Pancreas (tissue), 10 donors: ENCODE results near the gene NFIA. TPM values are rescaled to one million over a fixed set of nuclear protein-coding genes. Genes with fewer than 3 reads are reported as not detected.
A peak's percentile ranks its signal among the peaks of the same experiment; 100 is the strongest.

Source experiments
- ATAC-seq, 4 donors: fragments of 200-7000 bp; cut with Tn5 transposase; one replicate each; pipeline versions ENCODE4 v1.8.0 to v1.9.1; 2020; ENCODE audit warnings: mild to moderate bottlenecking in 4 of 4, moderate library complexity in 4 of 4
- DNase-seq, 6 donors: peaks; one replicate each; pipeline ENCODE4 v3.0.0-alpha.2; 2020
- FAIRE-seq: peaks from 2 replicates; lab custom pipeline; 2012; peaks lifted over from hg19 to GRCh38; lab: Jason Lieb, UNC
- H3K27ac ChIP-seq, 4 donors: fragments of 200-600 bp; sonication (generic); 1 replicate in 3 of 4; 2 replicates in 1 of 4; pipeline versions ENCODE4 v1.5.0 to v1.8.0; 2020
- H3K27me3 ChIP-seq, 4 donors: fragments of 200-600 bp; one replicate each; pipeline ENCODE4 v1.8.0; 2021
- H3K36me3 ChIP-seq, 3 donors: fragments of 200-600 bp; sonication (generic) in 1 of 3; one replicate each; pipeline versions ENCODE4 v1.5.0 to v1.8.0; 2020 to 2021
- H3K4me1 ChIP-seq, 3 donors: fragments of 200-600 bp; one replicate each; pipeline ENCODE4 v1.8.0; 2021
- H3K4me3 ChIP-seq, 4 donors: fragments of 200-600 bp; sonication (generic) in 2 of 4; one replicate each; pipeline versions ENCODE4 v1.5.0 to v1.8.0; 2020 to 2021
- H3K9me3 ChIP-seq, 4 donors: fragments of 200-600 bp; one replicate each; pipeline ENCODE4 v1.8.0; 2021
- CTCF ChIP-seq, 4 donors: fragments of 200-600 bp; sonication (generic) in 3 of 4; IDR thresholded peaks; one replicate each; pipeline versions ENCODE4 v1.5.0 to v1.8.0; 2021; ENCODE audit warnings: antibody characterized with exemption in 4 of 4
- WGBS, 2 donors: extraction: QIAGEN DNeasy Blood & Tissue Kit; methylation state at CpG; one replicate each; pipeline ENCODE4 v1.1.7; 2013; 5-methylcytosine and 5-hydroxymethylcytosine counted together
- intact Hi-C, 3 donors: fragments of 100-400 bp; cut with DNase I; formaldehyde crosslinking; loops; one replicate each; pipeline versions ENCODE4 v1.11.1 to v1.14.2; 2022
- polyA plus RNA-seq, 2 donors: library from polyadenylated mRNA; stranded (reverse); fragments of 200-250 nt; gene quantifications; one replicate each; pipeline ENCODE4 v1.2.3, GENCODE V29; 2013
- total RNA-seq, 6 donors: library from RNA; stranded (reverse); fragmentation: NEBNext Ultra II Directional in 4 of 6; extraction: Animal tissue kit (Norgen Biotek cat#: 25700) in 4 of 6; gene quantifications; one replicate each; pipeline versions ENCODE4 v1.2.1 to v1.2.4, GENCODE V29; 2021 to 2023
- donor health status: healthy with polysubstance abuse.
- donor health status: DM: no; HTN: no; CAD: no; lungs with moderate emphysema.
- donor health status: DM: no; HTN: no; CAD: no.
- donor health status: control.
- donor health status: control.
- donor health status: Bipolar disorder and iron deficiency.
- donor health status: DM: yes; HTN: yes; CAD: no.
- donor health status: DM: no; HTN: no; CAD: no.
- donor health status: DM: no; HTN: no; CAD: no.
- donor health status: DM: yes; HTN: yes; CAD: no.

Gene NFIA
- total and polyA plus RNA-seq, 8 donors: 4.9 to 48.1 (median 30.2) TPM

GRCh38 chr1:61098906-61099437 lies 16.6 kb downstream of the NFIA start:
- Histone ChIP-seq H3K9me3 (no peaks in the 10 kb centered on the region), H3K27ac (no peak overlapping the region), H3K4me1 (peaks cover 15 to 51% (median 28%) of the 10 kb centered on the region in 3 donors), H3K4me3 (no peak overlapping the region), H3K36me3 (no peaks in the 10 kb centered on the region), H3K27me3 (no peaks in the 10 kb centered on the region)
- no peak for DNase-seq
- no peak for FAIRE-seq
- 92 to 96% methylated on average over 4 of the region's 4 CpGs for WGBS, 2 donors
- no peak for TF ChIP-seq CTCF (IDR thresholded peaks at IDR 0.05)
- intact Hi-C loops: no loop called here
- ATAC-seq: no peak

GRCh38 chr1:61100578-61100977 lies 18.2 kb downstream of the NFIA start:
- ATAC-seq: no peak
- H3K4me1 ChIP-seq: peaks cover 8 to 50% (median 28%) of the 10 kb centered on the region in 3 donors
- H3K4me3 ChIP-seq: no peak overlapping the region
- no peak for FAIRE-seq
- H3K9me3 ChIP-seq: no peaks in the 10 kb centered on the region
- no peak overlapping the region for H3K27ac ChIP-seq
- no peak for DNase-seq
- no peak for TF ChIP-seq CTCF (IDR thresholded peaks at IDR 0.05)
- intact Hi-C loops: no loop called here
- no peaks in the 10 kb centered on the region for H3K27me3 ChIP-seq
- H3K36me3 ChIP-seq: no peaks in the 10 kb centered on the region
- WGBS, 2 donors: 98% methylated on average over 2 of the region's 2 CpGs

GRCh38 chr1:61101536-61101935 lies 19.2 kb downstream of the NFIA start:
- ATAC-seq (no peak), FAIRE-seq (no peak), DNase-seq (no peak)
- Histone ChIP-seq H3K36me3 (no peaks in the 10 kb centered on the region), H3K27ac (peak overlapping the region in 2 of 4 donors; percentile 2 to 9), H3K27me3 (no peaks in the 10 kb centered on the region), H3K4me3 (no peak overlapping the region), H3K9me3 (no peaks in the 10 kb centered on the region), H3K4me1 (peaks cover 8 to 51% (median 36%) of the 10 kb centered on the region in 3 donors)
- no peak for TF ChIP-seq CTCF (IDR thresholded peaks at IDR 0.05)
- intact Hi-C loops: no loop called here
- WGBS, 2 donors: 81 to 91% methylated on average over 5 of the region's 5 CpGs

- Histone ChIP-seq H3K9me3 (no peaks in the 10 kb centered on the region), H3K27me3 (no peaks in the 10 kb centered on the region), H3K27ac (peak overlapping the region in 2 of 4 donors; percentile 2 to 9), H3K36me3 (no peaks in the 10 kb centered on the region), H3K4me1 (peaks cover 8 to 47% (median 36%) of the 10 kb centered on the region in 3 donors), H3K4me3 (no peak overlapping the region)
- no peak for DNase-seq
- no peak for TF ChIP-seq CTCF (IDR thresholded peaks at IDR 0.05)
- ATAC-seq: peak in 1 of 4 donors; percentile 28
- 41 to 83% methylated on average over 1 of the region's 1 CpG for WGBS, 2 donors
- no peak for FAIRE-seq
- intact Hi-C loops: no loop called here
Observed at GRCh38 chr1:61102041-61102440, 19.7 kb downstream of the NFIA start.

GRCh38 chr1:61102621-61103020 lies 20.3 kb downstream of the NFIA start:
- Histone ChIP-seq H3K4me3 (no peak overlapping the region), H3K4me1 (peaks cover 8 to 41% (median 33%) of the 10 kb centered on the region in 3 donors), H3K27ac (no peak overlapping the region), H3K36me3 (no peaks in the 10 kb centered on the region), H3K9me3 (no peaks in the 10 kb centered on the region), H3K27me3 (no peaks in the 10 kb centered on the region)
- DNase-seq: no peak
- WGBS, 2 donors: 61 to 65% methylated on average over 2 of the region's 2 CpGs
- no peak for TF ChIP-seq CTCF (IDR thresholded peaks at IDR 0.05)
- intact Hi-C loops: no loop called here
- FAIRE-seq: no peak
- ATAC-seq: no peak
